Activated T-cell treated with anti-CD3 and anti-CD28 coated beads, Interleukin-2, amount 50 U/mL, for 1 hour (primary cell): ENCODE data around the gene LCLAT1.
"Not testable (repeated sequence)": the region's sequence is repeated elsewhere in the genome, so short reads cannot be mapped to it uniquely, and the experiment has no call there.

Source experiments
- DNase-seq: peaks from one replicate; pipeline ENCODE4 v3.0.0-alpha.2; 2020

Gene LCLAT1

DNA sequence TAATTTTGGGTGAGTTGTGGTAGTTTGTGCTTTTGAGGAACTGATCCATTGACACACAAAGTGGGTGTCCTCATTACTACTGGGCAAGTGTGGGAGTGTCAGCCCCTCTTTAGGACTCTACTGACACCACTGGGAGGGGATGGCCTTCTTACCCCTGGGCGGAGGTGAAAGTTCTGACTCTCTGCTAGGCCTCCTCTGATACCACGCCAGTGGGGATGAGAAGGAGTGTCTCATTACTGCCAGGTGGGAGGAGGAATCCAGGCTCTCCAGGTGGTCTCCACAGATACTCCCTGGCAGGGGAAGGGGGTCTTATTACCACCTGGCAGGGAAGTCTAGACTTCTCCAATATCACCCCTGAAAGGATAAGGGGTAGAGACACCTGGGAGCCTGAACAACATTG, 9.1 kb downstream of the LCLAT1 start:
- DNase-seq = no peak

GRCh38 chr2:30456579-30456978, 9.5 kb downstream of the LCLAT1 start:
- no peak for DNase-seq

DNA sequence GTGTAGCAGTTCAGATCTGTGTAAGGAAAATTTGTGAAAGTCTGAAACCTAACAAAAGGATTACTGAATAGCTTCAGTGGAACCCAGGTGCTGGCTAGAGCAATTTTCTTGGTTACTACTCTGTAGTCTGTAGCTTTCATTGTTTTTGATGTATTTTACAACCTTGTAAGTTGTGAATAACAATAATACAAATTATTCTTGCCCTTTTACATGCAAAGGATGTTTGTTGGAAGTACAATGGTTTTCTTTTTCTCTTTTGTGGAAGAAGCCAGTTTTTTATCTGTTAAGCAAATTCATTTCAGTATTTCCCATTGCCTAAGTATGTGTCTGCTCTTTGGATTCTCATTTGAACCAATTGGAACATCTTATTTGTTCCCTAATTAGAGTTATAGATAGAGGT, 10.2 kb downstream of the LCLAT1 start:
- no peak for DNase-seq

DNA sequence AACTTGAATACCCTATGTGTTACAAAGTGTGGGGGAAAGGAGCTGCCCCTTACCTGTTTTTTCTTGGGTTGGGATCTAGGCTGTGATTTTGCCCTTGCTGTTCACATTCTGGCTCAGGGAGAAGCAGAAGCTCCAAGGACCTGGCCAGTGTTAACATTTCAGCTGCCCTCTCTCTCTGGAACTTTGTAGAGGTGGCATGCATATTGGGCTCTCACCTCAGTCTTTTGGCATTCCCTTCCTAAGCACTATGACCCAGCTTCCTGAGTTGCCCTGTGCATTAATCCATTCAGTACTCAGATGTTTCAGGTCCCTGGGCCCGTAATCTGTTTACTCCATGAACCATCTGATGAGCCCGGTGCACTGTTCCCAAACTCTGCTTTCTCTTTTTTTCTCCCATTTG, 12.1 kb downstream of the LCLAT1 start:
- no peak for DNase-seq

DNA sequence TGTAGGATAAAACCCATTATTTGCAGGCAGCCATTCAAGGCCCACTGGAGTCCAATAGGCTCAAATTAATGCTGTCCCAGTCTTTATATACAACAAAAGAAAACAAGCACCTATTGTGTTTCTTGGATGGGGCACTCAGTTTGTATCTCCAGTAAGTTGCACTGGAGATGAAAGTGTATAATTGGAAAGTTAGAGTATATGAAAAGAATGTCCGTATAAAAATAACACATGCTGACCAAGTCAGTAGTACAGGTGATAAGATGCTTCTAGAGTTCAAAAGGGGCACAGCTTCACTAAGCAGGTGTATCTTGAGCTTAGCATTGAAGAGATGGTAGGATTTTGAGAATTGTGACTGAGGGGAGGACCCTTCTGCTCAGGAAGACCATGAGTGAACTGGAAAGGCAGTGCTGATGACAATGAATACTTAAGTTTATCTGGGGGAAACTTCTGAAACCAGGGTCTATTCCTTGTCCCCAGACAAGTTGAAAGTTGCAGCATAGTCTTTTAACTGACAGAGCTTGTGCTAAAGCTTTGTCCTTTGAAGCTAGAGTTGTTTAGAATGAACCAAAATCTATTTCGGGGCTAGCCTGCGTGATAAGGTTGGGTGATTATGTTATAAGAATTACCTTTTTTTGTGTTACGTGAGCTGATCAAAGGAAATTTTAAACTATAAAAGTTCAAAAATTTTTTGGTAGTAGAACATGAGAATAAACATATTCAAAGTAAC, 15.2 kb downstream of the LCLAT1 start:
- DNase-seq = no peak

GRCh38 chr2:30463535-30463934, 16.5 kb downstream of the LCLAT1 start:
- no peak for DNase-seq

GRCh38 chr2:30464544-30465170, 17.6 kb downstream of the LCLAT1 start:
- no peak for DNase-seq

GRCh38 chr2:30465171-30465545, 18.1 kb downstream of the LCLAT1 start:
- no peak for DNase-seq

DNA sequence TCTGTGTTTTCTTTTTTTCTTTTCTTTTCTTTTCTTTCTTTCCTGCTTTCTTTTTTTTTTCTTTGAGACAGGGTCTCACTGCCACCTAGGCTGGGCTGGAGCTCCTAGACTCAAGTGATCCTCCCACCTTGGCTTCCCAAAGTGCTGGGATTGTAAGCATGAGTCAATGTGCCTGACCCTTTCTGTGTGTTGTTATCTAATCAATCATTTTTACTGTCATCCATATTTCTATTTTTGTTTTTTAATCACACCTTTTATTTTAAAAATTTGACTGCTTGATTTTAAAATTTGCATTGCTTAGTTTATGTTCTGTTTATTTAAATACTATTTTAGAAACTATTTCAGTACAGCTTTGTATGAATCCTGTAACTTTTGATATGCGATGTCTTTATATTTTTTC, 19.2 kb downstream of the LCLAT1 start:
- DNase-seq = no peak

DNA sequence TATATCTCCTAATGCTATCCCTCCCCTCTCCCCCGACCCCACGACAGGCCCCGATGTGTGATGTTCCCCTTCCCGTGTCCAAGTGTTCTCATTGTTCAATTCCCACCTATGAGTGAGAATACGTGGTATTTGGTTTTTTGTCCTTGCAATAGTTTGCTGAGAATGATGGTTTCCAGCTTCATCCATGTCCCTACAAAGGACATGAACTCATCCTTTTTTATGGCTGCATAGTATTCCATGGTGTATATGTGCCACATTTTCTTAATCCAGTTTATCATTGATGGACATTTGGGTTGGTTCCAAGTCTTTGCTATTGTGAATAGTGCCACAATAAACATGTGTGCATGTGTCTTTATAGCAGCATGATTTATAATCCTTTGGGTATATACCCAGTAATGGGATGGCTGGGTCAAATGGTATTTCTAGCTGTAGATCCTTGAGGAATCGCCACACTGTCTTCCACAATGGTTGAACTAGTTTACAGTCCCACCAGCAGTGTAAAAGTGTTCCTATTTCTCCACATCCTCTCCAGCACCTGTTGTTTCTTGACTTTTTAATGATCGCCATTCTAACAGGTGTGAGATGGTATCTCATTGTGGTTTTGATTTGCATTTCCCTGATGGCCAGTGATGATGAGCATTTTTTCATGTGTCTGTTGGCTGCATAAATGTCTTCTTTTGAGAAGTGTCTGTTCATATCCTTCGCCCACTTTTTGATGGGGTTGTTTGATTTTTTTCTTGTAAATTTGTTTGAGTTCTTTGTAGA, 20.2 kb downstream of the LCLAT1 start:
- DNase-seq = not testable (repeated sequence)

DNA sequence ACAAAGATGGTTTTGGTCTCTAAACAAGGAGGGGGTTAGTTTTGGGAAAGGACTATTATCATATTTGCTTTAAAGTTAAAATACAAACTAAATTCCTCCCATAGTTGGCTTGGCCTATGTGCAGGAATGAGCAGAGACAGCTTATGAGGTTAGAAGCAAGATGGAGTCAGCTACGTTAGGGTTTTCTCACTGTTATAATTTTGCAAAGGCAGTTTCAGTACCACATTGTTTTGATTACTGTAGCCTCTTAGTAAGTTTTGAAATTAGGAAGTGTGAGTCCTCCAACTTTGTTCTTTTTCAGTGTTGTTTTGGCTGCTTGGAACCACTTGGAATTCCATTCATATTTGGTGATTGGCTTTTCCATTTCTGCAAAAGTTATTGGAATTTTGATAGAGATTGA, 23.4 kb downstream of the LCLAT1 start:
- DNase-seq = no peak

DNA sequence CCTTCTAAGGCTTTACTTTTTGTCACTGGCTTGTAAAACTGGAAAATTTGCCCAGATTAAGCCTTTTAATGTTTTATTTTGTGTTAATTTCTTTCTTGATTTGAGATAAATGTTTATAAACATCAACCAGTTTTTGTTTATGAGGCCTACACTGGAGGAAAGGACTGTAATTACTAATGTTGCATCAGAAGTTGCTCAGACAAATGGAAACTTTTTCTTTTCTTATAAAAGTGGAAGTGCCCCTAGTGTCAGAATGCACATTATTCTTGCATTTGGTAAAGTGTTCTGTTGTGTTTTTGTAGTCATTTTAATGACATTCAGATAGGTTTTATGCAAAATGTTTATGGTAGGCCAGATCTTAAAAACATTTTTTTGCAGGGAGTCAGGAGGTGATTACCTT, 25.3 kb downstream of the LCLAT1 start:
- DNase-seq = no peak

DNA sequence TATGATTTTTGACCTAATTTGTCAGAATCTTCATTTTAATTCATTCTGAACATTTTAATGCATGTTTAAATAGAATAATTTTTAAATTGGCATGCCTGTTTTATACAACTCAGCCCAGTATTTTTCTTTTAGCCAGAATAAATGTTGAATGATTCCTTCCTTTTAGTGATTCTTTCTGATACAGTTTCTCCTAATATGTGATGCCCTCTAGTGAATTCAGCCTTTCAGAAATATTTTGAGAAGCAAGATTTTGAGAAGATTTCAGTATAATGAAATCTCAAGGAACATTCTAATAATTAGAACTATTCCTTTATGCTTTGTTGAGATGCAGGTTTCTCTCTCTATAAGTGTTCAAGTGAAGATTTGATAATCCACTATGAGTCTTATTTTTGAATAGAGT, 28.5 kb downstream of the LCLAT1 start:
- no peak for DNase-seq

- DNase-seq = no peak
Observed at GRCh38 chr2:30476636-30477035, 29.6 kb downstream of the LCLAT1 start.

- DNase-seq = no peak
Observed at GRCh38 chr2:30480703-30481322, 33.8 kb downstream of the LCLAT1 start.

DNA sequence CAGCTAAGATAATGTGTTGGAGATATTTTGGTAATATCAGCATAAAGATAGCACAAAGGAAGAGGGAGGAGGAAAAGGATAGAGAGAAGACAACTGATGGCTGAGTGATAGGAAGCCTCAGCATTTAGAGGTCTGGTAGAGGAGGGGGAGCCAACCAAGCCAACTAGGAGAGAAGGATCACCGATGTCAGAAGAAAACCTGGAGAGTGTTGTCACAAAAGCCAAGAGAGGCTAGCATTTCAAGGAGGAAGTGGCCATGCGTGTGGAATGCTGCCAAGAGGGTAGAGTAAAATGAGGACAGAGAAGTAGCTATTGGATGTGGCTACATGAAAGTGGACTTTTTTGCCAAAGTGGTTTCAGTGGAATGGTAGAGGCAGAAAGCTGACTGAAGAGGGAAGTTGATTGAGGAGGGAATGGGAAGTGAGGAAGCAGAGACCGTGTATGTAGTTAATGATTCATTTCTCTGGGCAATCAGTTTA, 34.3 kb downstream of the LCLAT1 start:
- no peak for DNase-seq

DNA sequence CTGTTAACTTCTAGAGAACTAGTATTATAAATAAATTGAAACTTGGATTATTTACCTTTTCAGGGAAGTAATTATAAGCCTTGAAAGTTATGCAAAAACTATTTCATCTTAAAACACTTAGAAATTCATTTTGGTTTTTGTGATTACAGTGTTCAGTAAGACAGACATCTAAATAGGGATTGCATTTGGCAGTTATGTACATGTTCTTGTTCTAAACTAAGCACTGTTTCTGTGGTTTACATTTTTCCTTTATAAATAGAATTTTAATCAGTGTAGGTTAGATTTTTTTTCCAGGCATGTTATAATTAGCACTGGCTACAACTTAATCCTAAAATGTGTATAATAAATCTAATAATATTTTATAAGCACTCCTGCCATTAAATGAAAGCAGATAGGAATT, 35.0 kb downstream of the LCLAT1 start:
- no peak for DNase-seq

DNA sequence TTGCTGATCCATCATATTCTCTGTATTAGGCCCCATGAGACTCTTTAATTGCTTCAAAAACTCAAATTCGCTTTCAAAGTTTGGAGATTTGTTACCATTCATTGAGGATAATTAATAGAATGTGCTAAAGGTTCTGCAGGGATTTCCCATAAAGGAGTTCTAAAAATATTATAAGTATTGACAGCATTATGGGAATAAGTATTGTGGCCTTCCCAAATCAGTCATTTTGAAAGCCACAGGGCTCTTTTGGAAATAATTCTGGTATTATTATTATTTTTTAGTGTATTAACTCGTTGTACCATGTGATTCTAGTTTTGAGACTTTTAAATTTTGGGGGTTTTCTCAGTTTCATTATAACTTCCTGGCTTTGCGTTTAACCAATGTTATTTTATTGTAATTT, 37.1 kb downstream of the LCLAT1 start:
- DNase-seq = no peak

DNA sequence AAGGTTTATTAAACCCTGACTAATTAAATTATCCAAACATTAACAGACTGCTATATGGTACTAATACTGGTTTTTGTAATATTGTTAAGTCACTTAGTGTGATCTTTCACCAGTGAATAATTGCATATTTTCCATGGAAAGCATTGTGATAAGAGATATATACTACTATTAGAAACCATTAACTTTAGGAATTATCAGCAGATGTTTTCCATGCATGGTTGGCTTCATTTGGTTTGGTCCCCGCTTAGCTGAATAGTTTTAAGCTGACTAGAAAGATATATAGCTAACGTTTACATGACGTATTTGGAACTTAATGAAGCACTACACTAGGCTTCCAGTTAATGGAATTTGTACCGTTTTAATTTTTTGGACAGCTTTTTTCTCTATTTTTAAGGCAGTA, 37.9 kb downstream of the LCLAT1 start:
- DNase-seq = no peak

DNA sequence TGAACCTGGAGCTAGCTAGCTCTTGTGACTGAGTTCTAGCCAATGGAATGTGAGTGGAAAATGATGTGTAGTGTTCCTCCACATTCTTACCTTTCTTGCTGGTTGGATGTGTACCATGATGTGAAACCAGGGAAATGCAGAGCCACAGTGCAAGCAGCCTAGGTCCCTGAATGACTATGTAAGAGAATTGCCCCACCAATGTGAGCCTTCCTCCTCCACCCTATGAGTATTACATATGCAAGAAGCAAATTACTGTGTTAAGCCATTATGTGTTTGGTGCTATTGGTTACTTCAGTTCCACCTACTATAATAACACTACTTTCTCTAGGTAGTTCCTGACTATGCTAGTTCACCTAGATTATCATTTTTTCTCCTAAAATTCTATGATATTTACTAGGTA, 39.6 kb downstream of the LCLAT1 start:
- no peak for DNase-seq

GRCh38 chr2:30487603-30488002, 40.6 kb downstream of the LCLAT1 start:
- DNase-seq = no peak

DNA sequence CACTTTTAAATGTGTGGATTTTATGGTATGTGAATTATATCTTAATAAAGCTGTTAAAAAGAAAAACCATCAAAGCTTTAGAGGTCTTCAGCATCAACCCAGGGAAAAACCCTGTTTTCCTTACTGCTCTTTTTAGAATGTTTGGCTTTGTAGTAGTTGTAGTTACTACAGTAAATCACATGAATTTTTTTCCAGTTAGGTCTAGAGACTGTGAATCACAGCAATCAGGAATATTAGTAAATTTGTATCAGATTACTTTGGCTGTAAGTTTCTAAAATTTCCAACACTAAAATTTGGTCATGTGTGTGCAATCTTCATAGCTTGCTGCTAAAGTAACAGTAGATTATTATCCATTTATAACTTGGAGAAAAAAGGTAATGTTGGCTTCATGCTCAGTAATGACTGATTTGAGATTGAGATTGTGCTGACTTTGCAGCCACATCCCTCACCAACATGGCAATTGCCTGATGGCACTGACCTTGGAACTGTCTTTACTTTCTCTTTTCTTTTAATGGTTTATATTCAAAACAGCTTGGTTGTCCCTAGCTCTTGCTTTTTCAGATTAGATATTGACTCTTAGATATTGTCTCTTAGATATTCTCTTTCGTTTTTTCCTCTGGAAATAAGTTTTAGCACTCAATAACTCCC, 41.1 kb downstream of the LCLAT1 start:
- DNase-seq = no peak

- no peak for DNase-seq
Observed at GRCh38 chr2:30491225-30491624, 44.2 kb downstream of the LCLAT1 start.
